ENCODE results near the gene MAPK10. TPM values are rescaled to one million over a fixed set of nuclear protein-coding genes. Genes with fewer than 3 reads are reported as not detected.
"Not testable (repeated sequence)": the region's sequence is repeated elsewhere in the genome, so short reads cannot be mapped to it uniquely, and the experiment has no call there.

Gene MAPK10
- total and polyA plus RNA-seq, 2 donors (not counting 3 experiments of a cell fraction or from before 2014, with no cell fraction given): 0.17 TPM; not detected in 1

GRCh38 chr4:86174506-86174905 lies 185.3 kb downstream of the MAPK10 start:
- H3K27ac ChIP-seq (ENCODE audit: insufficient read depth, low read depth, low read length): no peak overlapping the region
- BruUV-seq (replicated peaks): no TSS peak
- no peak for TF ChIP-seq JUN (IDR thresholded peaks at IDR 0.05; ENCODE audit: borderline replicate concordance, insufficient read depth, insufficient read length, low read depth)
- TF ChIP-seq FOS (IDR thresholded peaks at IDR 0.05; ENCODE audit: borderline replicate concordance, insufficient read depth, low read length): no peak
- no peak for TF ChIP-seq MYC (IDR thresholded peaks at IDR 0.05; ENCODE audit: low read depth, low read length)
- no peaks in the 10 kb centered on the region for H3K4me1 ChIP-seq (ENCODE audit: control insufficient read depth, extremely low read depth, insufficient read depth, low read length)
- no peak overlapping the region for H3K4me3 ChIP-seq (replicated peaks in 1 of 3; ENCODE audit: insufficient read depth in 1 of 3, low read depth in 1 of 3, low read length in 3 of 3)
- no peaks in the 10 kb centered on the region for H3K9me1 ChIP-seq (replicated peaks; ENCODE audit: control insufficient read depth, extremely low read depth, insufficient read depth, low read length)
- no peaks in the 10 kb centered on the region for H3K36me3 ChIP-seq (ENCODE audit: control insufficient read depth in 2 of 2, extremely low read depth in 1 of 2, insufficient read depth in 2 of 2, low read length in 2 of 2)
- ChIA-PET POLR2A (no interaction called here), CTCF (no interaction called here)
- H2AFZ ChIP-seq (ENCODE audit: low read depth, low read length): no peak overlapping the region
- dilution Hi-C loops (cut with MboI; ENCODE audit: extremely low pct_ligation_motif_present, low sequenced_read_pairs): no loop called here
- no peak overlapping the region for H3K4me2 ChIP-seq (ENCODE audit: insufficient read depth, low read length)
- H3K27me3 ChIP-seq (ENCODE audit: control insufficient read depth in 2 of 2, insufficient read depth in 2 of 2, low read length in 2 of 2): peaks cover 0 to 11% of the 10 kb centered on the region in 2 experiments
- no peak overlapping the region for H3K9ac ChIP-seq (replicated peaks; ENCODE audit: extremely low read depth, insufficient read depth, low read length)
- DNase-seq (ENCODE audit: low read depth, low spot score) (no peak), FAIRE-seq (no peak)
- no peaks in the 10 kb centered on the region for H4K20me1 ChIP-seq (replicated peaks; ENCODE audit: control insufficient read depth, extremely low read depth, insufficient read depth, low read length)
- no peaks in the 10 kb centered on the region for H3K79me2 ChIP-seq (ENCODE audit: control insufficient read depth, insufficient read depth, low read length)
- no peaks in the 10 kb centered on the region for H3K9me3 ChIP-seq (replicated peaks; ENCODE audit: control insufficient read depth, insufficient read depth, low read length)
- intact Hi-C loops (cut with micrococcal nuclease): no loop called here

DNA sequence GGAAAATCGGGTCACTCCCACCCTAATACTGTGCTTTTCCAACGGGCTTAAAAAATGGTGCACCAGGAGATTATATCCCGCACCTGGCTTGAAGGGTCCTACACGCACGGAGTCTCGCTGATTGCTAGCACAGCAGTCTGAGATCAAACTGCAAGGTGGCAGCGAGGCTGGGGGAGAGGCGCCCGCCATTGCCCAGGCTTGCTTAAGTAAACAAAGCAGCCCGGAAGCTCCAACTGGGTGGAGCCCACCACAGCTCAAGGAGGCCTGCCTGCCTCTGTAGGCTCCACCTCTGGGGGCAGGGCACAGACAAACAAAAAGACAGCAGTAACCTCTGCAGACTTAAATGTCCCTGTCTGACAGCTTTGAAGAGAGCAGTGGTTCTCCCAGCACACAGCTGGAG lies 191.5 kb downstream of the MAPK10 start:
- H3K27ac ChIP-seq (ENCODE audit: insufficient read depth, low read depth, low read length); H3K4me1 ChIP-seq (ENCODE audit: control insufficient read depth, extremely low read depth, insufficient read depth, low read length); DNase-seq (ENCODE audit: low read depth, low spot score); H3K9me1 ChIP-seq (replicated peaks; ENCODE audit: control insufficient read depth, extremely low read depth, insufficient read depth, low read length); H3K4me3 ChIP-seq (replicated peaks in 1 of 3; ENCODE audit: insufficient read depth in 1 of 3, low read depth in 1 of 3, low read length in 3 of 3); H3K4me2 ChIP-seq (ENCODE audit: insufficient read depth, low read length); H2AFZ ChIP-seq (ENCODE audit: low read depth, low read length); H4K20me1 ChIP-seq (replicated peaks; ENCODE audit: control insufficient read depth, extremely low read depth, insufficient read depth, low read length); H3K9ac ChIP-seq (replicated peaks; ENCODE audit: extremely low read depth, insufficient read depth, low read length); dilution Hi-C loops (cut with MboI; ENCODE audit: extremely low pct_ligation_motif_present, low sequenced_read_pairs); intact Hi-C loops (cut with micrococcal nuclease); H3K36me3 ChIP-seq (ENCODE audit: control insufficient read depth in 2 of 2, extremely low read depth in 1 of 2, insufficient read depth in 2 of 2, low read length in 2 of 2); POLR2A ChIA-PET; BruUV-seq (replicated peaks); FAIRE-seq; H3K79me2 ChIP-seq (ENCODE audit: control insufficient read depth, insufficient read depth, low read length); H3K27me3 ChIP-seq (ENCODE audit: control insufficient read depth in 2 of 2, insufficient read depth in 2 of 2, low read length in 2 of 2); CTCF ChIA-PET; H3K9me3 ChIP-seq (replicated peaks; ENCODE audit: control insufficient read depth, insufficient read depth, low read length): not testable (repeated sequence)

Measured in endothelial cell of umbilical vein (primary cell).